Neural cell (in vitro differentiated cells): Measurements from ENCODE around the gene DNAJC12. TPM values are rescaled to one million over a fixed set of nuclear protein-coding genes. Genes with fewer than 3 reads are reported as not detected.
"Not testable (repeated sequence)": the region's sequence is repeated elsewhere in the genome, so short reads cannot be mapped to it uniquely, and the experiment has no call there.

Source experiments
- H2AFZ ChIP-seq: fragments of 200-600, 300-800 bp; sonication (generic), shearing (Covaris generic); 2 replicates; pipeline ENCODE4 v1.6.0; 2014; ENCODE audit warnings: low read depth, mild to moderate bottlenecking, antibody characterized with exemption, low read length, moderate library complexity
- H3F3A ChIP-seq: fragments of 200-600 bp; shearing (Covaris generic); 2 replicates; pipeline ENCODE4 v1.6.1; 2016; ENCODE audit warnings: mild to moderate bottlenecking, moderate library complexity, mixed read lengths, antibody characterized with exemption, low read length; ENCODE audit not compliant: insufficient read depth, poor library complexity, severe bottlenecking
- H3K27ac ChIP-seq: fragments of 200-600, 300-800 bp; sonication (generic), shearing (Covaris generic); 2 replicates; pipeline ENCODE4 v1.5.1; 2014; ENCODE audit warnings: mild to moderate bottlenecking, low read length, moderate library complexity
- H3K27me3 ChIP-seq: fragments of 300-800, 200-600 bp; sonication (generic), shearing (Covaris generic); 2 replicates; pipeline ENCODE4 v1.6.0; 2014; ENCODE audit warnings: mild to moderate bottlenecking, low read depth, low read length, moderate library complexity; ENCODE audit not compliant: insufficient read depth
- H3K36me3 ChIP-seq: fragments of 300-800, 200-600 bp; sonication (generic), shearing (Covaris generic); 2 replicates; pipeline ENCODE4 v1.5.1; 2014; ENCODE audit warnings: mild to moderate bottlenecking, antibody characterized with exemption, low read length, moderate library complexity; ENCODE audit not compliant: insufficient read depth
- H3K4me2 ChIP-seq: fragments of 300-800, 200-600 bp; sonication (generic), shearing (Covaris generic); 2 replicates; pipeline ENCODE4 v1.6.0; 2014; ENCODE audit warnings: mild to moderate bottlenecking, low read length
- H3K4me3 ChIP-seq: fragments of 300-800, 200-600 bp; sonication (generic), shearing (Covaris generic); 2 replicates; pipeline ENCODE4 v1.5.1; 2014; ENCODE audit warnings: mild to moderate bottlenecking, low read length, moderate library complexity
- H3K79me2 ChIP-seq: fragments of 200-600 bp; shearing (Covaris generic); replicated peaks from 2 replicates; pipeline ENCODE4 v1.6.0; 2014; ENCODE audit warnings: mild to moderate bottlenecking, low read length, moderate library complexity; ENCODE audit not compliant: insufficient read depth
- H3K9ac ChIP-seq: fragments of 300-800, 200-600 bp; sonication (generic), shearing (Covaris generic); 2 replicates; pipeline ENCODE4 v1.6.1; 2016; ENCODE audit warnings: mild to moderate bottlenecking, low read length, mixed read lengths
- H3K9me2 ChIP-seq: fragments of 200-600 bp; shearing (Covaris generic); 2 replicates; pipeline ENCODE4 v1.6.1; 2016; ENCODE audit warnings: mild to moderate bottlenecking, low read length, mixed read lengths; ENCODE audit not compliant: insufficient read depth
- H3K9me3 ChIP-seq: fragments of 200-600, 300-800 bp; sonication (generic), shearing (Covaris generic); 2 replicates; pipeline ENCODE4 v1.6.1; 2016; ENCODE audit warnings: mild to moderate bottlenecking, mixed run types, low read length, moderate library complexity, mixed read lengths
- H4K20me1 ChIP-seq: fragments of 200-600 bp; shearing (Covaris generic); 2 replicates; pipeline ENCODE4 v1.6.1; 2016; ENCODE audit warnings: mild to moderate bottlenecking, mixed run types; ENCODE audit not compliant: insufficient read depth
- CTCF ChIP-seq: fragments of 450-650 bp; IDR thresholded peaks from 2 replicates; pipeline ENCODE4 v1.5.1; 2014; ENCODE audit warnings: antibody characterized with exemption, mild to moderate bottlenecking, moderate library complexity; ENCODE audit not compliant: poor library complexity, severe bottlenecking
- EP300 ChIP-seq: fragments of 450-650 bp; conservative IDR thresholded peaks from 2 replicates; pipeline ENCODE4 v1.6.1; 2014; ENCODE audit warnings: antibody characterized with exemption, mild to moderate bottlenecking, moderate library complexity; ENCODE audit not compliant: poor library complexity, severe bottlenecking
- EZH2 ChIP-seq: fragments of 200-600, 300-800 bp; shearing (Covaris generic), sonication (generic); IDR thresholded peaks from 2 replicates; pipeline ENCODE4 v1.6.1; 2014; ENCODE audit warnings: antibody characterized with exemption, low read length, borderline replicate concordance, mild to moderate bottlenecking; ENCODE audit not compliant: insufficient read depth, poor library complexity, severe bottlenecking
- MXI1 ChIP-seq: fragments of 450-650 bp; conservative IDR thresholded peaks from 2 replicates; pipeline ENCODE4 v1.6.1; 2014; ENCODE audit warnings: antibody characterized with exemption, mild to moderate bottlenecking; ENCODE audit not compliant: poor library complexity, severe bottlenecking
- POLR2AphosphoS5 ChIP-seq: IDR thresholded peaks from 2 replicates; pipeline ENCODE4 v1.6.1; 2012
- RAD21 ChIP-seq: fragments of 450-650 bp; conservative IDR thresholded peaks from 2 replicates; pipeline ENCODE4 v1.6.1; 2014; ENCODE audit warnings: antibody characterized with exemption, mild to moderate bottlenecking, moderate library complexity
- REST ChIP-seq: IDR thresholded peaks from 2 replicates; pipeline ENCODE4 v1.6.1; 2012; ENCODE audit warnings: borderline replicate concordance
- SMC3 ChIP-seq: fragments of 450-650 bp; conservative IDR thresholded peaks from 2 replicates; pipeline ENCODE4 v1.6.1; 2014; ENCODE audit warnings: antibody characterized with exemption, mild to moderate bottlenecking, moderate library complexity; ENCODE audit not compliant: poor library complexity
- TAF1 ChIP-seq: IDR thresholded peaks from 2 replicates; pipeline ENCODE4 v1.6.1; 2012; ENCODE audit warnings: low read depth
- polyA plus RNA-seq: library from polyadenylated mRNA; depleted of rRNA; stranded (reverse); fragments of >200 nt; gene quantifications from 2 replicates; pipeline ENCODE4 v1.2.3, GENCODE V29; 2014
- small RNA-seq, 3 experiments: library from RNA; depleted of rRNA; stranded (forward); fragments of <200 nt; gene quantifications; one replicate each; pipeline ENCODE3, GENCODE V24; 2012

The DNAJC12 gene
- polyA plus RNA-seq, 1 donor from 2014 or later, result 32.2 TPM

- no peaks in the 10 kb centered on the region for H3K79me2 ChIP-seq
- H3K27me3 ChIP-seq, result no peaks in the 10 kb centered on the region
- H3K4me2 ChIP-seq, result peak overlapping the region; percentile 69
- no peaks in the 10 kb centered on the region for H4K20me1 ChIP-seq
- peak overlapping the region; percentile 90 for H3K4me3 ChIP-seq
- no peaks in the 10 kb centered on the region for H3K9me3 ChIP-seq
- H2AFZ ChIP-seq, result peak overlapping the region; percentile 48
- TF ChIP-seq POLR2AphosphoS5, result no peak
- no peak for TF ChIP-seq REST
- TF ChIP-seq MXI1, result no peak
- TF ChIP-seq EZH2, result no peak
- TF ChIP-seq RAD21, result no peak
- peak; percentile 11 for TF ChIP-seq CTCF
- no peak for TF ChIP-seq SMC3
- no peak for TF ChIP-seq TAF1
- H3K27ac ChIP-seq, result peak overlapping the region; percentile 81
- peaks cover 3% of the 10 kb centered on the region for H3F3A ChIP-seq
- peak overlapping the region; percentile 78 for H3K9ac ChIP-seq
- no peaks in the 10 kb centered on the region for H3K36me3 ChIP-seq
- no peaks in the 10 kb centered on the region for H3K9me2 ChIP-seq
Measured at GRCh38 chr10:67763499-67764011, 74.4 kb downstream of the DNAJC12 start.

GRCh38 chr10:67762567-67762966 is 75.4 kb downstream of the DNAJC12 start:
- not testable (repeated sequence) for H4K20me1 ChIP-seq, H2AFZ ChIP-seq, H3K9ac ChIP-seq, H3K36me3 ChIP-seq, H3K4me2 ChIP-seq, H3F3A ChIP-seq, H3K27me3 ChIP-seq, H3K27ac ChIP-seq, H3K79me2 ChIP-seq, H3K9me3 ChIP-seq, H3K4me3 ChIP-seq, H3K9me2 ChIP-seq

- Histone ChIP-seq H3K4me3 (no peak overlapping the region), H3K9me3 (no peaks in the 10 kb centered on the region), H3K4me2 (no peak overlapping the region), H4K20me1 (no peaks in the 10 kb centered on the region), H3K36me3 (no peaks in the 10 kb centered on the region), H3F3A (peaks cover 3% of the 10 kb centered on the region), H3K9me2 (no peaks in the 10 kb centered on the region), H3K27me3 (no peaks in the 10 kb centered on the region), H2AFZ (no peak overlapping the region), H3K79me2 (no peaks in the 10 kb centered on the region), H3K9ac (no peak overlapping the region), H3K27ac (no peak overlapping the region)
- TF ChIP-seq EP300, result no peak
- TF ChIP-seq RAD21, result no peak
Measured at GRCh38 chr10:67760272-67760671, 77.7 kb downstream of the DNAJC12 start.

Small RNA genes lying within 50 kb of the gene (small RNA-seq; reads per million reads assigned to genes)
- 0 reads per million in 3 experiments for gene RN7SL394P
- 0 reads per million in 3 experiments for gene RNU6-1250P
- 0 reads per million in 3 experiments for gene RNU6-523P

Other genes with a start within 250 kb of the DNAJC12 start
- gene CTNNA3, start 142.0 kb downstream of the DNAJC12 start, polyA plus RNA-seq, result 0.06 and 0.14 TPM in 2 replicates
- 30.5 and 38.6 TPM in 2 replicates for gene SIRT1, start 46.5 kb upstream of the DNAJC12 start, polyA plus RNA-seq
- 45.6 and 52.5 TPM in 2 replicates for gene HERC4, start 237.1 kb upstream of the DNAJC12 start, polyA plus RNA-seq